A673 (cell line): ENCODE data around the gene XPNPEP2. TPM values are rescaled to one million over a fixed set of nuclear protein-coding genes. Genes with fewer than 3 reads are reported as not detected.

Source experiments
- Bru-seq: library from RNA; stranded (reverse); fragments of 400-500 nt; gene quantifications from one replicate; lab custom pipeline; 2021; lab: Mats Ljungman, UMichigan
- BruChase-seq, 2 experiments: library from RNA; stranded (reverse); fragments of 400-500 nt; gene quantifications; one replicate each; lab custom pipeline; 2021; lab: Mats Ljungman, UMichigan
- BruUV-seq: library from RNA; stranded (reverse); fragments of 400-500 nt; replicated peaks from 2 replicates; lab custom pipeline; 2021; lab: Mats Ljungman, UMichigan
- CTCF ChIA-PET: fragments of 300-600 bp; sonication (Branson Sonifier 250); formaldehyde crosslinking; loops from one replicate; lab custom pipeline; 2022; ENCODE audit warnings: antibody characterized with exemption; lab: Charles Lee
- POLR2A ChIA-PET: fragments of 300-600 bp; sonication (Branson Sonifier 250); formaldehyde crosslinking; loops from one replicate; lab custom pipeline; 2022; ENCODE audit warnings: antibody characterized with exemption; ENCODE audit not compliant: low non-redundant PET; lab: Charles Lee
- DNase-seq: peaks from one replicate; pipeline ENCODE4 v3.0.0-alpha.2; 2015; ENCODE audit warnings: low spot score
- H3K27ac ChIP-seq: fragments of 200-600 bp; sonication (generic); 2 replicates; pipeline ENCODE4 v1.5.1; 2016; ENCODE audit warnings: mixed run types, low read depth, mild to moderate bottlenecking, mixed read lengths, antibody characterized with exemption, low read length; ENCODE audit not compliant: poor library complexity, severe bottlenecking
- H3K27me3 ChIP-seq: fragments of 200-600 bp; sonication (generic); replicated peaks from 2 replicates; pipeline ENCODE4 v1.6.1; 2017; ENCODE audit warnings: mixed run types, low read depth, mild to moderate bottlenecking, mixed read lengths, antibody characterized with exemption, low read length; ENCODE audit not compliant: insufficient read depth, poor library complexity
- H3K36me3 ChIP-seq: fragments of 200-600 bp; sonication (generic); 2 replicates; pipeline ENCODE4 v1.6.1; 2016; ENCODE audit warnings: mixed run types, mild to moderate bottlenecking, mixed read lengths, antibody characterized with exemption, low read length; ENCODE audit not compliant: insufficient read depth, poor library complexity, severe bottlenecking
- H3K4me1 ChIP-seq: fragments of 200-600 bp; sonication (generic); 2 replicates; pipeline ENCODE4 v1.6.1; 2017; ENCODE audit warnings: mixed run types, mild to moderate bottlenecking, mixed read lengths, antibody characterized with exemption, low read length; ENCODE audit not compliant: insufficient read depth, poor library complexity, severe bottlenecking
- H3K4me3 ChIP-seq: fragments of 200-600 bp; sonication (generic); 2 replicates; pipeline ENCODE4 v1.5.1; 2016; ENCODE audit warnings: low read depth, mixed run types, mild to moderate bottlenecking, mixed read lengths, low read length; ENCODE audit not compliant: poor library complexity, severe bottlenecking
- H3K9me3 ChIP-seq: fragments of 200-600 bp; sonication (generic); 2 replicates; pipeline ENCODE4 v1.6.1; 2016; ENCODE audit warnings: mixed run types, low read depth, mild to moderate bottlenecking, mixed read lengths, antibody characterized with exemption, low read length; ENCODE audit not compliant: poor library complexity, severe bottlenecking
- CTCF ChIP-seq: fragments of 300-800, 200-600 bp; sonication (generic); conservative IDR thresholded peaks from 2 replicates; pipeline ENCODE4 v1.5.1; 2017; ENCODE audit warnings: low read depth, mild to moderate bottlenecking, antibody characterized with exemption, low read length, moderate library complexity, mixed read lengths
- EZH2 ChIP-seq: fragments of 200-600 bp; sonication (generic); IDR thresholded peaks from 2 replicates; pipeline ENCODE4 v1.6.1; 2017; ENCODE audit warnings: borderline replicate concordance, low read depth, mild to moderate bottlenecking, mixed read lengths, antibody characterized with exemption, low read length; ENCODE audit not compliant: poor library complexity, severe bottlenecking
- intact Hi-C: fragments of 100-400 bp; cut with micrococcal nuclease; formaldehyde crosslinking; loops from one replicate; pipeline ENCODE4 v1.10.0; 2022; ENCODE audit not compliant: unreplicated experiment
- long read RNA-seq: library from polyadenylated mRNA; stranded (forward); transcript quantifications from one replicate; pipeline ENCODE4 v2.0.0, GENCODE V29; 2022
- total RNA-seq: library from RNA; stranded (reverse); gene quantifications from 2 replicates; pipeline ENCODE4 v1.2.3, GENCODE V29; 2021

XPNPEP2 gene
- not detected in 2 replicates for total RNA-seq
- Bru-seq, nascent RNA = not detected
- BruChase-seq, experiment 1, labeled RNA remaining after a 2-hour chase = percentile 11 among the genes with signal in this experiment
- BruChase-seq, experiment 2, labeled RNA remaining after a 6-hour chase = percentile 5 among the genes with signal in this experiment
- long read RNA-seq = 0 reads

- Histone ChIP-seq H3K36me3 (no peaks in the 10 kb centered on the region), H3K4me1 (no peaks in the 10 kb centered on the region), H3K27ac (no peak within 1 kb of the TSS), H3K9me3 (no peaks in the 10 kb centered on the region), H3K27me3 (no peaks in the 10 kb centered on the region), H3K4me3 (no peak within 1 kb of the TSS)
- CTCF ChIA-PET = no interaction called here
- peak; percentile 19 for DNase-seq
- intact Hi-C loops = no loop called here
- BruUV-seq = no TSS peak
- POLR2A ChIA-PET = no interaction called here
- no peak for TF ChIP-seq EZH2
- no peak for TF ChIP-seq CTCF
Observed at GRCh38 chrX:129738466-129739308, at the start of gene XPNPEP2. TSS of gene XPNPEP2 (plus strand) at chrX:129738979. CDS start at chrX:129739214, 235 bp downstream.

- BruUV-seq = no TSS peak
- intact Hi-C loops = no loop called here
- H3K4me1 ChIP-seq = no peaks in the 10 kb centered on the region
- H3K27me3 ChIP-seq = no peaks in the 10 kb centered on the region
- DNase-seq = no peak
- no peaks in the 10 kb centered on the region for H3K9me3 ChIP-seq
- H3K27ac ChIP-seq = no peak overlapping the region
- ChIA-PET POLR2A (no interaction called here), CTCF (no interaction called here)
- H3K36me3 ChIP-seq = no peaks in the 10 kb centered on the region
- no peak overlapping the region for H3K4me3 ChIP-seq
- TF ChIP-seq EZH2 = no peak
- TF ChIP-seq CTCF = no peak
Observed at GRCh38 chrX:129689796-129690195, 49.0 kb upstream of the XPNPEP2 start.

- H3K9me3 ChIP-seq = no peaks in the 10 kb centered on the region
- H3K36me3 ChIP-seq = no peaks in the 10 kb centered on the region
- BruUV-seq = no TSS peak
- no peaks in the 10 kb centered on the region for H3K27me3 ChIP-seq
- ChIA-PET CTCF (no interaction called here), POLR2A (no interaction called here)
- H3K4me1 ChIP-seq = no peaks in the 10 kb centered on the region
- H3K4me3 ChIP-seq = no peak overlapping the region
- intact Hi-C loops = no loop called here
- H3K27ac ChIP-seq = no peak overlapping the region
- no peak for DNase-seq
- TF ChIP-seq CTCF (no peak), EZH2 (no peak)
Observed at GRCh38 chrX:129690435-129690834, 48.3 kb upstream of the XPNPEP2 start.
